ENCODE data around the gene STAMBP.
A peak's percentile ranks its signal among the peaks of the same experiment; 100 is the strongest.

The STAMBP gene

GRCh38 chr2:73822991-73823390 lies 5.8 kb upstream of the STAMBP start:
- H3K27me3 ChIP-seq (ENCODE audit: insufficient read depth, low read length): peaks cover 53% of the 10 kb centered on the region; the same call in 1 of the 2 replicates
- no peaks in the 10 kb centered on the region for H3K4me1 ChIP-seq (ENCODE audit: insufficient read depth, low read length)
- no peaks in the 10 kb centered on the region for H3K9me3 ChIP-seq (ENCODE audit: insufficient read depth, low read depth, low read length)
- no peaks in the 10 kb centered on the region for H3K36me3 ChIP-seq (ENCODE audit: insufficient read depth, low read depth, low read length)
- no peak overlapping the region for H3K9ac ChIP-seq (ENCODE audit: low read depth, low read length)
- H3K4me3 ChIP-seq (ENCODE audit: low read length): no peak overlapping the region
- no peak overlapping the region for H3K27ac ChIP-seq (ENCODE audit: low read length)

DNA sequence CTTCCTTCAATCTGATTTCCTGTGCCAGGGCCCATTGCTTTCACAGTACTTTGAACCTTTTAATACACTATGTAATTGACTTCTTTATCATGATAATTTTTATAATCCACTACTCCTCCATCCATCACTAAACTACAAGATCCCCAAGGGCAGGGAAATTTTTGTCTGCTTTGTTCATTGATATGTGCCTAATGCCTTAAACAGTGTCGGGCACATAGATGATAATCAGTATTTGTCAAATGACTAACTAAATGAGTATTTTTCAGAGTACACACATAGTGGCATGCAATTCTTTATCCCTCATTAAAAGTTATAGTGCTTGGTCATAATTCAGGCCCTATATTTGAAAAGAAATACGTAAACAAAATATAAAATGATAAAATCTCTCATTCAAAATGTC lies 5.3 kb upstream of the STAMBP start:
- no peak overlapping the region for H3K27ac ChIP-seq (ENCODE audit: low read length)
- no peak overlapping the region for H3K9ac ChIP-seq (ENCODE audit: low read depth, low read length)
- peaks cover 53% of the 10 kb centered on the region; the same call in 1 of the 2 replicates for H3K27me3 ChIP-seq (ENCODE audit: insufficient read depth, low read length)
- no peaks in the 10 kb centered on the region for H3K36me3 ChIP-seq (ENCODE audit: insufficient read depth, low read depth, low read length)
- no peaks in the 10 kb centered on the region for H3K9me3 ChIP-seq (ENCODE audit: insufficient read depth, low read depth, low read length)
- no peak overlapping the region for H3K4me3 ChIP-seq (ENCODE audit: low read length)
- H3K4me1 ChIP-seq (ENCODE audit: insufficient read depth, low read length): no peaks in the 10 kb centered on the region

GRCh38 chr2:73823916-73824523 lies 4.7 kb upstream of the STAMBP start:
- Histone ChIP-seq H3K27ac (ENCODE audit: low read length) (no peak overlapping the region), H3K4me1 (ENCODE audit: insufficient read depth, low read length) (no peaks in the 10 kb centered on the region), H3K36me3 (ENCODE audit: insufficient read depth, low read depth, low read length) (no peaks in the 10 kb centered on the region), H3K9ac (ENCODE audit: low read depth, low read length) (no peak overlapping the region), H3K9me3 (ENCODE audit: insufficient read depth, low read depth, low read length) (no peaks in the 10 kb centered on the region), H3K27me3 (ENCODE audit: insufficient read depth, low read length) (peaks cover 53% of the 10 kb centered on the region; the same call in 1 of the 2 replicates), H3K4me3 (ENCODE audit: low read length) (no peak overlapping the region)

DNA sequence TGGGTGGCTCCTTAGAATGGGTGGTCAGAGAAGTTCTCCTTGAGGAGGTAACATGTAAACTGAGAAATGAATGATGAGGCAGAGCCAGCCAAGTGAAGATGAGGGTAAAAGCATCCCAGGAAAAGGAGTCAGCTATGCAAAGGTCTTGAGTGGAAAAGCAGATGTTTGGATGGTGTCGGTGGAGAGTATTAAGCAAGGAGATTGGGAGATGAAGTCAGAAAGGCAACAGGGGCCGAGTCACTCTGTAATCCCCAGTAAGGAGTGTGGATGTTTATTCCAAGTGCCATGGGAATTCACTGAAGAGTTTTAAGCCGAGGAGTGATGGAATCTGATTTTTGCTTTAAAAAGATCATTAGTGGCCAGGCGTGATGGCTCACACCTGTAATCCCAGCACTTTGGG lies 3.4 kb upstream of the STAMBP start:
- H3K27ac ChIP-seq (ENCODE audit: low read length): no peak overlapping the region
- H3K9me3 ChIP-seq (ENCODE audit: insufficient read depth, low read depth, low read length): no peaks in the 10 kb centered on the region
- no peaks in the 10 kb centered on the region for H3K36me3 ChIP-seq (ENCODE audit: insufficient read depth, low read depth, low read length)
- no peak overlapping the region for H3K4me3 ChIP-seq (ENCODE audit: low read length)
- H3K27me3 ChIP-seq (ENCODE audit: insufficient read depth, low read length): peaks cover 50% of the 10 kb centered on the region; the same call in 1 of the 2 replicates
- peaks cover 6% of the 10 kb centered on the region; the same call in 1 of the 2 replicates for H3K4me1 ChIP-seq (ENCODE audit: insufficient read depth, low read length)
- no peak overlapping the region for H3K9ac ChIP-seq (ENCODE audit: low read depth, low read length)

GRCh38 chr2:73827018-73827417 lies 1.7 kb upstream of the STAMBP start:
- Histone ChIP-seq H3K27me3 (ENCODE audit: insufficient read depth, low read length) (peaks cover 35% of the 10 kb centered on the region; the same call in 1 of the 2 replicates), H3K4me1 (ENCODE audit: insufficient read depth, low read length) (peaks cover 6% of the 10 kb centered on the region; the same call in 1 of the 2 replicates), H3K9me3 (ENCODE audit: insufficient read depth, low read depth, low read length) (no peaks in the 10 kb centered on the region), H3K27ac (ENCODE audit: low read length) (no peak overlapping the region), H3K36me3 (ENCODE audit: insufficient read depth, low read depth, low read length) (peaks cover 12% of the 10 kb centered on the region), H3K4me3 (ENCODE audit: low read length) (no peak overlapping the region), H3K9ac (ENCODE audit: low read depth, low read length) (no peak overlapping the region)

DNA sequence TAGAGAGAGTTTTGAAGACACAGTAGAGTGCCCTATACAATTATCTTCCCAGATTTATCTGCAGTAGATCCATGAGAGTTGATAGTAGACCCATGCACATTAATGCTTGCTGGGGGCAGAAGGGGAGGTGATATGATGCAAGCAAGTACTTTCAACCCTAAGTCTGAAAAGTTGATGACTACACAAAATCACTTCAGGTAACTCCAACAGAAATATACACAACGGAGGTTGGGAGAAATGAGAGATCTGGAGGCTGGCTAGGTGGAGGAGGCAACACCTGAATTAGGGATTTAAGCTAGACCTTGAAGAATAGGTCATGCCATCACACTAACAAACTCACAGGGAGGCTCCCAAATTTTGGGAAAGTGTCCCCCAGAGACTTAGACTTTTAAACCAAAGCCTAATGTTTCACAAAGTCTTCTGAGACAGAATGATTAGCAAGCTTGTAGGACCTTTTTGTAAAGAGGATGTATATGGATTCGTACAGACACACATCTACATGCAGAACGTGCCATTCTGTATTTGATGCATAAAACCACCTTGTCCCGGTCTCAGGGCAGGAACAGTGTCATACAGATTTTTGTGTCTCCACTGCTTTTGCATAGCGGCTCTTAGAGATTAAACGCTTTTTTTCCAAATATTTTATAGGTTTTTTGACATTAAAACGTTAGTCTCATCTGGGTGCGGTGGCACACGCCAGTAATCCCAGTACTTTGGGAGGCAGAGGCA lies 937 bp upstream of the STAMBP start:
- H3K9ac ChIP-seq (ENCODE audit: low read depth, low read length): no peak overlapping the region

GRCh38 chr2:73828389-73828817 lies 358 bp upstream of the STAMBP start:
- H3K27ac ChIP-seq (ENCODE audit: low read length): no peak overlapping the region
- H3K27me3 ChIP-seq (ENCODE audit: insufficient read depth, low read length): peaks cover 30% of the 10 kb centered on the region; the same call in 1 of the 2 replicates
- peaks cover 6% of the 10 kb centered on the region; the same call in 1 of the 2 replicates for H3K4me1 ChIP-seq (ENCODE audit: insufficient read depth, low read length)
- H3K4me3 ChIP-seq (ENCODE audit: low read length): peak overlapping the region; percentile 92
- H3K36me3 ChIP-seq (ENCODE audit: insufficient read depth, low read depth, low read length): peaks cover 24% of the 10 kb centered on the region
- no peaks in the 10 kb centered on the region for H3K9me3 ChIP-seq (ENCODE audit: insufficient read depth, low read depth, low read length)
- no peak overlapping the region for H3K9ac ChIP-seq (ENCODE audit: low read depth, low read length)

More for the DNA sequence above, 937 bp upstream of the STAMBP start:
- H3K4me1 ChIP-seq (ENCODE audit: insufficient read depth, low read length): peaks cover 6% of the 10 kb centered on the region; the same call in 1 of the 2 replicates
- peaks cover 18% of the 10 kb centered on the region for H3K36me3 ChIP-seq (ENCODE audit: insufficient read depth, low read depth, low read length)
- H3K9me3 ChIP-seq (ENCODE audit: insufficient read depth, low read depth, low read length): no peaks in the 10 kb centered on the region
- H3K4me3 ChIP-seq (ENCODE audit: low read length): peak overlapping the region; percentile 92
- H3K27ac ChIP-seq (ENCODE audit: low read length): no peak overlapping the region
- peaks cover 30% of the 10 kb centered on the region; the same call in 1 of the 2 replicates for H3K27me3 ChIP-seq (ENCODE audit: insufficient read depth, low read length)

GRCh38 chr2:73830871-73831401 lies 2.2 kb downstream of the STAMBP start:
- Histone ChIP-seq H3K9ac (ENCODE audit: low read depth, low read length) (no peak overlapping the region), H3K4me1 (ENCODE audit: insufficient read depth, low read length) (peaks cover 6% of the 10 kb centered on the region; the same call in 1 of the 2 replicates), H3K27me3 (ENCODE audit: insufficient read depth, low read length) (peaks cover 17% of the 10 kb centered on the region; the same call in 1 of the 2 replicates), H3K27ac (ENCODE audit: low read length) (no peak overlapping the region), H3K4me3 (ENCODE audit: low read length) (no peak overlapping the region), H3K36me3 (ENCODE audit: insufficient read depth, low read depth, low read length) (peaks cover 32% of the 10 kb centered on the region), H3K9me3 (ENCODE audit: insufficient read depth, low read depth, low read length) (no peaks in the 10 kb centered on the region)

DNA sequence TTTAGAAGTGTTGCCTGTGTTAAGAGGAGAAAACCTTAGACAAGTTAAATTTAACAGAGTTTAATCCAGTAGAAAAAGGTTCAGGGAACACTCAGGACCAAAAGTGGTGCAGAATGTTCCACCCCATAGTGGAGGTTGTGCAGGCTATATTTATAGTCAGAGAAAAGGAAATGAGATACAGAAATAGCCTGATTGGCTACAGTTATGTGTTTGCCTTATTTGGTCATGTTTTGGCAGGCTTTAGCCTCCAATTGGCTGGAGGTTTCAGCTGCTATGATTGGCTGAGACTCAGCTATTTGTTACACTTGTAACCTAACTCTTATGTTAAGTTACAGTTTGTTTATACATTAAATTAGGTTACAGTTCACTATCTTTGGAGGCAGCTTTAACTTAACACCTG lies 4.2 kb downstream of the STAMBP start:
- H3K9me3 ChIP-seq (ENCODE audit: insufficient read depth, low read depth, low read length): no peaks in the 10 kb centered on the region
- no peaks in the 10 kb centered on the region; the same call in 1 of the 2 replicates for H3K27me3 ChIP-seq (ENCODE audit: insufficient read depth, low read length)
- H3K9ac ChIP-seq (ENCODE audit: low read depth, low read length): no peak overlapping the region
- H3K36me3 ChIP-seq (ENCODE audit: insufficient read depth, low read depth, low read length): peaks cover 37% of the 10 kb centered on the region
- H3K27ac ChIP-seq (ENCODE audit: low read length): no peak overlapping the region
- peaks cover 6% of the 10 kb centered on the region; the same call in 1 of the 2 replicates for H3K4me1 ChIP-seq (ENCODE audit: insufficient read depth, low read length)
- no peak overlapping the region for H3K4me3 ChIP-seq (ENCODE audit: low read length)

- H3K27me3 ChIP-seq (ENCODE audit: insufficient read depth, low read length): no peaks in the 10 kb centered on the region
- H3K27ac ChIP-seq (ENCODE audit: low read length): no peak overlapping the region
- H3K4me1 ChIP-seq (ENCODE audit: insufficient read depth, low read length): no peaks in the 10 kb centered on the region
- peaks cover 48% of the 10 kb centered on the region for H3K36me3 ChIP-seq (ENCODE audit: insufficient read depth, low read depth, low read length)
- no peaks in the 10 kb centered on the region for H3K9me3 ChIP-seq (ENCODE audit: insufficient read depth, low read depth, low read length)
- no peak overlapping the region for H3K4me3 ChIP-seq (ENCODE audit: low read length)
- H3K9ac ChIP-seq (ENCODE audit: low read depth, low read length): no peak overlapping the region
Observed at GRCh38 chr2:73836141-73836943, 7.6 kb downstream of the STAMBP start.

- no peaks in the 10 kb centered on the region for H3K9me3 ChIP-seq (ENCODE audit: insufficient read depth, low read depth, low read length)
- no peaks in the 10 kb centered on the region for H3K4me1 ChIP-seq (ENCODE audit: insufficient read depth, low read length)
- H3K27ac ChIP-seq (ENCODE audit: low read length): no peak overlapping the region
- H3K4me3 ChIP-seq (ENCODE audit: low read length): no peak overlapping the region
- H3K9ac ChIP-seq (ENCODE audit: low read depth, low read length): no peak overlapping the region
- H3K36me3 ChIP-seq (ENCODE audit: insufficient read depth, low read depth, low read length): peaks cover 46% of the 10 kb centered on the region
- no peaks in the 10 kb centered on the region for H3K27me3 ChIP-seq (ENCODE audit: insufficient read depth, low read length)
Observed at GRCh38 chr2:73837847-73838585, 9.3 kb downstream of the STAMBP start.

All from iPS-20b (cell line).